Stimulated activated naive CD8-positive, alpha-beta T cell treated with anti-CD3 and anti-CD28 coated beads, Interleukin-15, amount 100 ng/mL, for 72 hours (primary cell): ENCODE measurements around the gene MPI.
A peak's percentile ranks its signal among the peaks of the same experiment; 100 is the strongest.
"Not testable (repeated sequence)": the region's sequence is repeated elsewhere in the genome, so short reads cannot be mapped to it uniquely, and the experiment has no call there.

ENCODE experiments used
- ATAC-seq: fragments of 150-1000 bp; cut with Tn5 transposase; 2 replicates; pipeline ENCODE4 v1.10.0; 2021; ENCODE audit warnings: mild to moderate bottlenecking, moderate library complexity
- DNase-seq, 2 donors: peaks; one replicate each; pipeline ENCODE4 v3.0.0; 2021 to 2022
- H3K27ac Mint-ChIP-seq, 2 donors: one replicate each; pipeline ENCODE4 v1.8.0; 2022; ENCODE audit warnings: mild to moderate bottlenecking in 2 of 2, mixed read lengths in 2 of 2, moderate library complexity in 2 of 2
- H3K27me3 Mint-ChIP-seq: one replicate; pipeline ENCODE4 v1.8.0; 2022; ENCODE audit warnings: mixed read lengths
- H3K4me1 Mint-ChIP-seq: one replicate; pipeline ENCODE4 v1.8.0; 2022; ENCODE audit warnings: mild to moderate bottlenecking, mixed read lengths
- H3K4me3 Mint-ChIP-seq, 2 donors: one replicate each; pipeline ENCODE4 v1.8.0; 2022; ENCODE audit warnings: mild to moderate bottlenecking in 2 of 2, mixed read lengths in 2 of 2, moderate library complexity in 1 of 2
- H3K9me3 Mint-ChIP-seq, 2 donors: one replicate each; pipeline ENCODE4 v1.8.0; 2022; ENCODE audit warnings: mixed read lengths in 2 of 2

Gene MPI

GRCh38 chr15:74895830-74896229, 6.0 kb downstream of the MPI start:
- no peak overlapping the region for H3K27ac Mint-ChIP-seq
- ATAC-seq (no peak), DNase-seq (no peak)
- no peaks in the 10 kb centered on the region for H3K9me3 Mint-ChIP-seq
- H3K4me3 Mint-ChIP-seq, result no peak overlapping the region
- H3K27me3 Mint-ChIP-seq, result no peaks in the 10 kb centered on the region
- peaks cover 42% of the 10 kb centered on the region for H3K4me1 Mint-ChIP-seq

- Mint-ChIP-seq H3K4me1 (peaks cover 37% of the 10 kb centered on the region), H3K27ac (no peak overlapping the region), H3K4me3 (no peak overlapping the region), H3K27me3 (no peaks in the 10 kb centered on the region), H3K9me3 (no peaks in the 10 kb centered on the region)
- DNase-seq (no peak), ATAC-seq (no peak)
Measured at GRCh38 chr15:74896316-74896715, 6.5 kb downstream of the MPI start.

- Mint-ChIP-seq H3K27me3 (no peaks in the 10 kb centered on the region), H3K4me1 (peaks cover 36% of the 10 kb centered on the region), H3K27ac (peak overlapping the region in 1 of 2 donors; percentile 78), H3K4me3 (no peak overlapping the region), H3K9me3 (no peaks in the 10 kb centered on the region)
- no peak for ATAC-seq
- DNase-seq, result no peak
Measured at GRCh38 chr15:74897300-74897701, 7.5 kb downstream of the MPI start.

GRCh38 chr15:74901612-74902063, 11.8 kb downstream of the MPI start:
- peaks cover 37% of the 10 kb centered on the region for H3K4me1 Mint-ChIP-seq
- H3K9me3 Mint-ChIP-seq, result no peaks in the 10 kb centered on the region
- ATAC-seq (peak; percentile 46), DNase-seq (peak; percentile 58 to 60)
- no peaks in the 10 kb centered on the region for H3K27me3 Mint-ChIP-seq
- peak overlapping the region in 1 of 2 donors; percentile 42 for H3K27ac Mint-ChIP-seq
- H3K4me3 Mint-ChIP-seq, result no peak overlapping the region

GRCh38 chr15:74902295-74903075, 12.6 kb downstream of the MPI start:
- no peaks in the 10 kb centered on the region for H3K9me3 Mint-ChIP-seq
- no peaks in the 10 kb centered on the region for H3K27me3 Mint-ChIP-seq
- peaks cover 37% of the 10 kb centered on the region for H3K4me1 Mint-ChIP-seq
- no peak overlapping the region for H3K4me3 Mint-ChIP-seq
- H3K27ac Mint-ChIP-seq, result no peak overlapping the region
- DNase-seq, result no peak
- no peak for ATAC-seq

- H3K27me3 Mint-ChIP-seq, result no peaks in the 10 kb centered on the region
- no peak overlapping the region for H3K4me3 Mint-ChIP-seq
- no peak overlapping the region for H3K27ac Mint-ChIP-seq
- peaks cover 38% of the 10 kb centered on the region for H3K4me1 Mint-ChIP-seq
- ATAC-seq, result no peak
- DNase-seq, result no peak
- no peaks in the 10 kb centered on the region for H3K9me3 Mint-ChIP-seq
Measured at GRCh38 chr15:74903676-74904075, 13.8 kb downstream of the MPI start.

- Mint-ChIP-seq H3K27ac (no peak overlapping the region), H3K9me3 (no peaks in the 10 kb centered on the region), H3K4me3 (peak overlapping the region in 1 of 2 donors; percentile 29), H3K27me3 (no peaks in the 10 kb centered on the region), H3K4me1 (peaks cover 38% of the 10 kb centered on the region)
- ATAC-seq (no peak), DNase-seq (no peak)
Measured at GRCh38 chr15:74904190-74904805, 14.5 kb downstream of the MPI start.

GRCh38 chr15:74906067-74906449, 16.2 kb downstream of the MPI start:
- ATAC-seq, result peak; percentile 51

GRCh38 chr15:74906450-74907162, 16.8 kb downstream of the MPI start, which contains the start of gene FAM219B:
Gene FAM219B (minus strand): TSS chr15:74906851. CDS start chr15:74906800, 51 bp downstream.
- H3K4me3 Mint-ChIP-seq, result peak within 1 kb of the TSS; percentile 98 to 99
- no peaks in the 10 kb centered on the region for H3K9me3 Mint-ChIP-seq
- peak within 1 kb of the TSS; percentile 98 to 99 for H3K27ac Mint-ChIP-seq
- DNase-seq, result peak; percentile 74 to 79
- peaks cover 32% of the 10 kb centered on the region for H3K4me1 Mint-ChIP-seq
- ATAC-seq, result peak; percentile 91
- no peaks in the 10 kb centered on the region for H3K27me3 Mint-ChIP-seq

More at GRCh38 chr15:74906067-74906449, 16.2 kb downstream of the MPI start:
- peak overlapping the region; percentile 98 to 99 for H3K4me3 Mint-ChIP-seq
- H3K27me3 Mint-ChIP-seq, result no peaks in the 10 kb centered on the region
- peaks cover 32% of the 10 kb centered on the region for H3K4me1 Mint-ChIP-seq
- peak in 1 of 2 donors; percentile 33 for DNase-seq
- H3K27ac Mint-ChIP-seq, result peak overlapping the region; percentile 82 to 91
- no peaks in the 10 kb centered on the region for H3K9me3 Mint-ChIP-seq

GRCh38 chr15:74907163-74907870, 17.5 kb downstream of the MPI start:
- Mint-ChIP-seq H3K4me1 (peaks cover 25% of the 10 kb centered on the region), H3K27me3 (no peaks in the 10 kb centered on the region), H3K4me3 (peak overlapping the region; percentile 98 to 99), H3K9me3 (no peaks in the 10 kb centered on the region), H3K27ac (peak overlapping the region; percentile 98 to 99)
- DNase-seq (no peak), ATAC-seq (peak; percentile 8)

GRCh38 chr15:74908635-74909034, 18.8 kb downstream of the MPI start:
- ATAC-seq (no peak), DNase-seq (no peak)
- no peak overlapping the region for H3K27ac Mint-ChIP-seq
- peaks cover 23% of the 10 kb centered on the region for H3K4me1 Mint-ChIP-seq
- H3K9me3 Mint-ChIP-seq, result no peaks in the 10 kb centered on the region
- H3K4me3 Mint-ChIP-seq, result no peak overlapping the region
- H3K27me3 Mint-ChIP-seq, result no peaks in the 10 kb centered on the region

GRCh38 chr15:74913041-74913440, 23.2 kb downstream of the MPI start:
- DNase-seq (no peak), ATAC-seq (no peak)
- Mint-ChIP-seq H3K9me3 (no peaks in the 10 kb centered on the region), H3K4me1 (no peaks in the 10 kb centered on the region), H3K4me3 (no peak overlapping the region), H3K27me3 (no peaks in the 10 kb centered on the region), H3K27ac (no peak overlapping the region)

- H3K27ac Mint-ChIP-seq, H3K27me3 Mint-ChIP-seq, DNase-seq, ATAC-seq, H3K9me3 Mint-ChIP-seq, H3K4me1 Mint-ChIP-seq, H3K4me3 Mint-ChIP-seq: not testable (repeated sequence)
Measured at GRCh38 chr15:74913799-74914198, 24.0 kb downstream of the MPI start.

- no peaks in the 10 kb centered on the region for H3K27me3 Mint-ChIP-seq
- DNase-seq (no peak), ATAC-seq (no peak)
Measured at GRCh38 chr15:74917676-74918075, 27.8 kb downstream of the MPI start.

GRCh38 chr15:74920456-74920855, 30.6 kb downstream of the MPI start:
- Mint-ChIP-seq H3K4me1 (no peaks in the 10 kb centered on the region), H3K9me3 (no peaks in the 10 kb centered on the region), H3K27ac (no peak overlapping the region), H3K27me3 (no peaks in the 10 kb centered on the region), H3K4me3 (no peak overlapping the region)
- no peak for DNase-seq
- no peak for ATAC-seq

More at GRCh38 chr15:74917676-74918075, 27.8 kb downstream of the MPI start:
- Mint-ChIP-seq H3K4me1 (no peaks in the 10 kb centered on the region), H3K4me3 (no peak overlapping the region), H3K9me3 (no peaks in the 10 kb centered on the region), H3K27ac (no peak overlapping the region)
